Endothelial cell of umbilical vein (primary cell): ENCODE measurements around the gene CEP57L1. TPM values are rescaled to one million over a fixed set of nuclear protein-coding genes. Genes with fewer than 3 reads are reported as not detected.

Experiments
- BruUV-seq: library from RNA; stranded (reverse); fragments of 400-500 nt; replicated peaks from 2 replicates; lab custom pipeline; 2021; lab: Mats Ljungman, UMichigan
- CTCF ChIA-PET: fragments of 300-600, 350-600 bp; sonication (Branson Sonifier 250); formaldehyde crosslinking; loops from one replicate; lab custom pipeline; 2021; ENCODE audit warnings: antibody characterized with exemption, inconsistent platforms; lab: Charles Lee
- POLR2A ChIA-PET: fragments of 300-600, 350-600 bp; sonication (Branson Sonifier 250); formaldehyde crosslinking; loops from one replicate; lab custom pipeline; 2021; ENCODE audit warnings: antibody characterized with exemption, inconsistent platforms; lab: Charles Lee
- DNase-seq: peaks from one replicate; pipeline ENCODE4 v3.0.0-alpha.2; 2011; ENCODE audit warnings: low read depth, low spot score
- FAIRE-seq: peaks from 2 replicates; lab custom pipeline; 2011; peaks lifted over from hg19 to GRCh38; lab: Jason Lieb, UNC
- H2AFZ ChIP-seq: 2 replicates; pipeline ENCODE4 v1.6.0; 2012; ENCODE audit warnings: low read depth, low read length, control low read depth, inconsistent platforms
- H3K27ac ChIP-seq: 2 replicates; pipeline ENCODE4 v1.5.1; 2011; ENCODE audit warnings: low read depth, mild to moderate bottlenecking, control low read depth, low read length, moderate library complexity; ENCODE audit not compliant: insufficient read depth
- H3K27me3 ChIP-seq, 2 experiments: 2 replicates each; pipeline versions ENCODE4 v1.6.0 to v1.6.1; 2011; ENCODE audit warnings: low read length in 2 of 2, mixed read lengths in 1 of 2; ENCODE audit not compliant: control insufficient read depth in 2 of 2, insufficient read depth in 2 of 2
- H3K36me3 ChIP-seq, 2 experiments: 2 replicates in 1 of 2; 3 replicates in 1 of 2; pipeline ENCODE4 v1.5.1; 2011; ENCODE audit warnings: low read length in 2 of 2, mild to moderate bottlenecking in 1 of 2, moderate library complexity in 1 of 2; ENCODE audit not compliant: control insufficient read depth in 2 of 2, insufficient read depth in 2 of 2; ENCODE audit errors: extremely low read depth in 1 of 2
- H3K4me1 ChIP-seq: 3 replicates; pipeline ENCODE4 v1.5.1; 2011; ENCODE audit warnings: mild to moderate bottlenecking, low read length; ENCODE audit not compliant: control insufficient read depth, insufficient read depth; ENCODE audit errors: extremely low read depth
- H3K4me2 ChIP-seq: 2 replicates; pipeline ENCODE4 v1.6.1; 2011; ENCODE audit warnings: low read length, control low read depth, mixed read lengths; ENCODE audit not compliant: insufficient read depth
- H3K4me3 ChIP-seq, 3 experiments: fragments of 200-600 bp in 1 of 3; sonication (generic), shearing (Covaris generic) in 1 of 3; replicated peaks in 1 of 3; 2 replicates each; pipeline ENCODE4 v1.5.1; 2011 to 2016; ENCODE audit warnings: control low read depth in 3 of 3, low read length in 3 of 3, mild to moderate bottlenecking in 2 of 3, inconsistent platforms in 1 of 3, low read depth in 1 of 3, moderate library complexity in 1 of 3; ENCODE audit not compliant: insufficient read depth in 1 of 3
- H3K79me2 ChIP-seq: 2 replicates; pipeline ENCODE4 v1.6.0; 2012; ENCODE audit warnings: low read length, inconsistent platforms; ENCODE audit not compliant: control insufficient read depth, insufficient read depth
- H3K9ac ChIP-seq: replicated peaks from 2 replicates; pipeline ENCODE3; 2011; ENCODE audit warnings: low read length, control low read depth; ENCODE audit not compliant: insufficient read depth; ENCODE audit errors: extremely low read depth
- H3K9me1 ChIP-seq: replicated peaks from 3 replicates; pipeline ENCODE4 v1.6.0; 2011; ENCODE audit warnings: mild to moderate bottlenecking, low read length; ENCODE audit not compliant: control insufficient read depth, insufficient read depth; ENCODE audit errors: extremely low read depth
- H3K9me3 ChIP-seq: replicated peaks from 2 replicates; pipeline ENCODE4 v1.5.1; 2012; ENCODE audit warnings: low read length, inconsistent platforms; ENCODE audit not compliant: control insufficient read depth, insufficient read depth
- H4K20me1 ChIP-seq: replicated peaks from 2 replicates; pipeline ENCODE3; 2011; ENCODE audit warnings: mild to moderate bottlenecking, low read length; ENCODE audit not compliant: control insufficient read depth, insufficient read depth; ENCODE audit errors: extremely low read depth
- CTCF ChIP-seq, 2 donors: IDR thresholded peaks; 1 replicate in 1 of 2; 2 replicates in 1 of 2; pipeline ENCODE4 v1.5.1; 2011; ENCODE audit warnings: low read length in 2 of 2, mild to moderate bottlenecking in 2 of 2, moderate library complexity in 2 of 2, control low read depth in 1 of 2, inconsistent platforms in 1 of 2, low read depth in 1 of 2; ENCODE audit not compliant: insufficient read depth in 1 of 2; ENCODE audit errors: extremely low read depth in 1 of 2
- EZH2 ChIP-seq: IDR thresholded peaks from 2 replicates; pipeline ENCODE4 v1.6.1; 2012; ENCODE audit warnings: borderline replicate concordance, low read depth, mild to moderate bottlenecking, moderate library complexity, low read length, inconsistent platforms; ENCODE audit not compliant: severe bottlenecking
- FOS ChIP-seq: IDR thresholded peaks from 2 replicates; pipeline ENCODE4 v1.6.1; 2011; ENCODE audit warnings: mild to moderate bottlenecking, low read length, moderate library complexity, borderline replicate concordance; ENCODE audit not compliant: insufficient read depth
- GATA2 ChIP-seq: IDR thresholded peaks from 2 replicates; pipeline ENCODE4 v1.7.0; 2011; ENCODE audit warnings: low read depth, mild to moderate bottlenecking, moderate library complexity, mixed read lengths, low read length; ENCODE audit not compliant: insufficient read length, insufficient read depth
- JUN ChIP-seq: IDR thresholded peaks from 2 replicates; pipeline ENCODE4 v1.6.1; 2011; ENCODE audit warnings: borderline replicate concordance, low read depth; ENCODE audit not compliant: insufficient read length, insufficient read depth
- MYC ChIP-seq: IDR thresholded peaks from one replicate; pipeline ENCODE4 v1.6.1; 2011; ENCODE audit warnings: mild to moderate bottlenecking, low read depth, low read length
- POLR2A ChIP-seq: IDR thresholded peaks from 2 replicates; pipeline ENCODE4 v1.6.1; 2012; ENCODE audit warnings: low read depth, mild to moderate bottlenecking, control low read depth, low read length
- POLR2AphosphoS5 ChIP-seq: IDR thresholded peaks from 2 replicates; pipeline ENCODE4 v1.6.1; 2012; ENCODE audit warnings: low read depth, mild to moderate bottlenecking, control low read depth, low read length, moderate library complexity; ENCODE audit not compliant: insufficient read depth
- dilution Hi-C: fragments of 300-500 bp; cut with MboI; formaldehyde crosslinking; loops from one replicate; pipeline ENCODE4 v1.15.0; 2019; ENCODE audit warnings: low sequenced_read_pairs; ENCODE audit not compliant: extremely low pct_ligation_motif_present
- intact Hi-C: fragments of 100-400 bp; cut with micrococcal nuclease; formaldehyde crosslinking; loops from one replicate; pipeline ENCODE4 v1.10.0; 2022
- polyA plus RNA-seq, 4 experiments: library from polyadenylated mRNA; depleted of rRNA in 3 of 4; stranded (reverse) in 3 of 4; unstranded in 1 of 4; fragments of >200 nt; gene quantifications; 2 replicates each; pipeline versions ENCODE4 v1.2.1 to v1.2.3, GENCODE V29; 2011 to 2012; ENCODE audit warnings: missing spikeins in 1 of 4
- total RNA-seq: library from RNA; stranded (reverse); gene quantifications from 2 replicates; pipeline ENCODE4 v1.2.3, GENCODE V29; 2021
- TF ChIP-seq, protein P1 (sequence below): IDR thresholded peaks from 2 replicates; pipeline ENCODE4 v1.6.1; 2011; ENCODE audit not compliant: insufficient read depth, insufficient read length

CEP57L1 gene
- total and polyA plus RNA-seq, 2 donors (not counting 3 experiments of a cell fraction or from before 2014, with no cell fraction given), result 7.8 to 20.9 TPM

DNA sequence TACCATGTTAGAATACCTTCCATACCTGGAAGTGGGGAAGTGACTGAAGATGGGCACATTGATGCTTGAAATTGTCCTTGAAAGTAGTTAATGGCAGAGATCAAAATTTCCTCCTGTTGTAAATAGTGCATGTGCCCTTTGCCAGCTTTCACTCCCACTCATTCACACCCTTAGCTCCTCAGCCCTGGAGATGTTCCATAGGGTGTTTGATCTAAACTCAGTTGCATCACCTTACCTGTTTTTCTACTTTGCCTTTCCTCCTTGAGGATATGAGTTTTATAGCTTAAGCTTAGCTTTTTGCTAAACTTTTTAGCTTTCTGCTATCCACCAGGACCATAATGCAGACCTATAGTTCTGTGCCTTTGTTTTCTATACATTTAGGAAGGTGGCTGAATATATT lies 69.0 kb downstream of the CEP57L1 start:
- H3K36me3 ChIP-seq, result peaks cover 3 to 8% of the 10 kb centered on the region in 2 experiments
- no TSS peak for BruUV-seq
- H3K9me1 ChIP-seq, result no peaks in the 10 kb centered on the region
- H4K20me1 ChIP-seq, result no peaks in the 10 kb centered on the region
- H3K79me2 ChIP-seq, result no peaks in the 10 kb centered on the region
- no peak overlapping the region for H2AFZ ChIP-seq
- H3K4me1 ChIP-seq, result no peaks in the 10 kb centered on the region
- DNase-seq (no peak), FAIRE-seq (no peak)
- H3K4me2 ChIP-seq, result no peak overlapping the region
- dilution Hi-C loops, result no loop called here
- CTCF ChIA-PET, result interaction anchor here (1.4 kb wide), 1 partner anchor 24 kb away, joined by 7 read pairs; no protein-coding TSS in a partner anchor
- no peaks in the 10 kb centered on the region for H3K9me3 ChIP-seq
- H3K4me3 ChIP-seq, result no peak overlapping the region
- no peak overlapping the region for H3K27ac ChIP-seq
- no peaks in the 10 kb centered on the region for H3K27me3 ChIP-seq
- POLR2A ChIA-PET, result no interaction called here
- intact Hi-C loops, result no loop called here
- no peak overlapping the region for H3K9ac ChIP-seq
- TF ChIP-seq CTCF (IDR thresholded peaks at IDR 0.05; ENCODE audit: extremely low read depth in 1 of 2, insufficient read depth in 1 of 2, low read depth in 1 of 2, low read length in 2 of 2) (no peak), MYC (no peak), POLR2AphosphoS5 (no peak), POLR2A (no peak), JUN (no peak), GATA2 (no peak), EZH2 (no peak), FOS (no peak)
- TF ChIP-seq, protein P1, sequence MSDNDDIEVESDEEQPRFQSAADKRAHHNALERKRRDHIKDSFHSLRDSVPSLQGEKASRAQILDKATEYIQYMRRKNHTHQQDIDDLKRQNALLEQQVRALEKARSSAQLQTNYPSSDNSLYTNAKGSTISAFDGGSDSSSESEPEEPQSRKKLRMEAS, result no peak
